A673 (cell line): Measurements from ENCODE around the gene H1-8.

Experiments
- CTCF ChIP-seq: fragments of 300-800, 200-600 bp; sonication (generic); conservative IDR thresholded peaks from 2 replicates; pipeline ENCODE4 v1.5.1; 2017; ENCODE audit warnings: low read depth, mild to moderate bottlenecking, antibody characterized with exemption, low read length, moderate library complexity, mixed read lengths
- EZH2 ChIP-seq: fragments of 200-600 bp; sonication (generic); IDR thresholded peaks from 2 replicates; pipeline ENCODE4 v1.6.1; 2017; ENCODE audit warnings: borderline replicate concordance, low read depth, mild to moderate bottlenecking, mixed read lengths, antibody characterized with exemption, low read length; ENCODE audit not compliant: poor library complexity, severe bottlenecking

DNA sequence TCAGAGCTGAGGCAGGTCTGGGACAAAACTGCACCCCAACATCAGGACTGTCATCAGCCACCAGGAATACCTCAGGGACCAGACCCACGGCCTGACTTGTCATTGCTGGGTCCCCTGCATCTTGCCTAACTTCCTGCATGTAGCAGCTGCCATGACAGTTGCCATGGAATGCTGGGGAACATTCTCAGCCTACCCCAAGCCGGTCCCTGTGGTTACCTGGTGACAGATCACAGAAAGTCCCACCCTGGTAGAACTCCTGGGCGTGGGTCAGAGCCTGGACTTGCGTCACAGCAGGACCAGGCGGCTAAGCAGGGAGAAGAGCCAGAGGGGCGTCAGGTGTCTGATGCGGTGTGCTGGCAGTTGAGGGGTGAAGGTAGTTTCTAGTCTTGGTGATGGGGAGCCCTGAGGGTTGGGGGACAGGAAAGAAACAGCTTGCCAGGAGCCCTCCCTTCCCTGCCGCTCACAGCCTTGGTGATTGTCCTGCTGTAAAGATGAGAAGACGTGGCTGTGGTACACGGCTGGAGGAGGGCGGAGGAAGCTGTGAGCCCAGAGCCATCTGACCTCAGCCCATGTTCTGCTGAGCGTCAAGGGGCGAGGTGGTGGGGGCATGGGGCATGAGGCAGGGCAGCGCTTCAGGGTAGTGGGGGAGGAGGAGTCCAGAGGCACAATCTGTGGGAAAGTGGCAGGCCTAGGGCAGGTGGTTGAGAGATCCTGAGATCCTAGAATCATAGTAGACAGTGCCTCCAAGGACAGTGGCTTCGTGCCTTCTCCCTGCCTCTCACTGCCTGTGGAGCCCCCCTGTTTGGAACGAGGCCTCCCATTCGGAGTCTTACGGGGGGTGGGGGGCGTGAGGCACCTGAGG, 5.4 kb downstream of the H1-8 start:
- TF ChIP-seq CTCF = no peak
- TF ChIP-seq EZH2 = no peak
